ENCODE measurements around the gene PIKFYVE.

DNA sequence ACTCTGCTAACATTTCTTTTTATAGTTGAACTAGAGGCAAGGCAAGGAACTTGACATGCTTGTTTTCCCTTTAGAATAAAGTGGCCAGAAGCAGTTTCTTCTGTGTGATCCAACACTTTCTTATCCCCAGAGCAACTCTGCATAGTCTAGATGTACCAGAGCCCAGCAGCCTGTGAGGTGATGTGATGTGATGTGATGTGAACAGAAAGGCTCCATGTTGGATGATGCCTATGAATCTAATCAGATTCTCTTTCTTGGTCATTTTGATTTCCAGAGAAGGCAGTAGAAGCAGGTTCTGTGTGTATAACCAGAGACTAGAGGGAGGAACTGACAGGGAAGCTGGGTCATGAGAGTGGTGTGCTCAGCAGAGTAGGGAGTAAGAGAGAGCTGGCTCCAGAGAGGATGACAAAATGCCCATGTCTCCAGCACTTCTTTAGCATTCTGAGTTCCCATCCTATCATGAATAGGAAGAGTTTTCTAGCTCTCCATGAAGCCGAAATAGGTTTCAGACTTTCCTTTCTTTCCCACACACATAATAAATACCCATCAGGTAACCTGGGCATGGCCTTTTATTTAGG lies 109.5 kb downstream of the PIKFYVE start:
- no peak for TF ChIP-seq EZH2 (IDR thresholded peaks at IDR 0.05; ENCODE audit: insufficient read depth, poor library complexity, severe bottlenecking)
- no peak for TF ChIP-seq EZH2phosphoT487 (IDR thresholded peaks at IDR 0.05; ENCODE audit: insufficient read depth, low read depth)

All from GM23248 (cell line).